Muscle layer of colon (tissue), 2 donors: Measurements from ENCODE around the gene ZFAND6.

ENCODE experiments used
- H3K27ac ChIP-seq: one replicate; pipeline ENCODE4 v1.7.0; 2013; ENCODE audit warnings: low read depth, mild to moderate bottlenecking, low read length, moderate library complexity
- H3K27me3 ChIP-seq, 2 donors: one replicate each; pipeline ENCODE4 v1.7.0; 2013; ENCODE audit warnings: low read length in 2 of 2, mild to moderate bottlenecking in 2 of 2; ENCODE audit not compliant: insufficient read depth in 2 of 2, control insufficient read depth in 1 of 2
- H3K36me3 ChIP-seq: one replicate; pipeline ENCODE4 v1.7.0; 2013; ENCODE audit warnings: mild to moderate bottlenecking, low read length; ENCODE audit not compliant: insufficient read depth
- H3K4me1 ChIP-seq: one replicate; pipeline ENCODE4 v1.7.0; 2013; ENCODE audit warnings: mild to moderate bottlenecking, low read length; ENCODE audit not compliant: insufficient read depth
- H3K4me3 ChIP-seq, 2 donors: one replicate each; pipeline ENCODE4 v1.7.0; 2013; ENCODE audit warnings: low read length in 2 of 2, low read depth in 1 of 2, mild to moderate bottlenecking in 1 of 2, moderate library complexity in 1 of 2
- H3K9ac ChIP-seq: one replicate; pipeline ENCODE4 v1.7.0; 2013; ENCODE audit warnings: low read length
- H3K9me3 ChIP-seq: one replicate; pipeline ENCODE4 v1.7.0; 2013; ENCODE audit warnings: mild to moderate bottlenecking, low read length
- donor health status: abdominal sarcoma.
- donor health status: Adenocarcinoma of cecum.

The ZFAND6 gene

GRCh38 chr15:80100247-80100646, 40.8 kb downstream of the ZFAND6 start:
- no peak overlapping the region for H3K9ac ChIP-seq
- H3K4me1 ChIP-seq = peaks cover 18% of the 10 kb centered on the region
- H3K27ac ChIP-seq = no peak overlapping the region
- no peaks in the 10 kb centered on the region for H3K9me3 ChIP-seq
- no peak overlapping the region for H3K4me3 ChIP-seq
- H3K36me3 ChIP-seq = no peaks in the 10 kb centered on the region
- H3K27me3 ChIP-seq = no peaks in the 10 kb centered on the region

- H3K4me1 ChIP-seq = peaks cover 15% of the 10 kb centered on the region
- H3K9ac ChIP-seq = no peak overlapping the region
- H3K36me3 ChIP-seq = no peaks in the 10 kb centered on the region
- H3K27ac ChIP-seq = no peak overlapping the region
- no peaks in the 10 kb centered on the region for H3K9me3 ChIP-seq
- no peaks in the 10 kb centered on the region for H3K27me3 ChIP-seq
- no peak overlapping the region for H3K4me3 ChIP-seq
Measured at GRCh38 chr15:80105193-80105592, 45.7 kb downstream of the ZFAND6 start.

DNA sequence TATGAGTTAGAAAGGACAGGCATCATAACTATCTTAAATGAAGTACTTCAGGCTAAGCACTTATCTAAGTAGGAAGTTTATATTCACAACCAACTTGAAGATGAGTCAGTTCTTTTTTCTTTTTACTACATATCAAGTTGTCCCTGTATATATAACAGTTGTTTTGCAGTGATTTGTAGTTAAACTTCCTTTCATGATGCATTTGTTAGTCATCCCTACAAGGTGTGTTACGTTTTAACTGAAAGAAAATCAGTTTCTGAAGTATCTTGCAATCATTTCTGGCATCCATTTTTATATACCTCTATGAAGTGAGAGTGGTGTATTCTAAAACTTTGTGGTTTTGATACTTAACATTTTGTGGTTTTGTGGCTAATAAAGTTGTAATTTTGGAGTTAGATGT, 46.1 kb downstream of the ZFAND6 start:
- no peak overlapping the region for H3K27ac ChIP-seq
- H3K9ac ChIP-seq = no peak overlapping the region
- no peaks in the 10 kb centered on the region for H3K27me3 ChIP-seq
- no peaks in the 10 kb centered on the region for H3K9me3 ChIP-seq
- H3K4me3 ChIP-seq = no peak overlapping the region
- peaks cover 15% of the 10 kb centered on the region for H3K4me1 ChIP-seq
- no peaks in the 10 kb centered on the region for H3K36me3 ChIP-seq

DNA sequence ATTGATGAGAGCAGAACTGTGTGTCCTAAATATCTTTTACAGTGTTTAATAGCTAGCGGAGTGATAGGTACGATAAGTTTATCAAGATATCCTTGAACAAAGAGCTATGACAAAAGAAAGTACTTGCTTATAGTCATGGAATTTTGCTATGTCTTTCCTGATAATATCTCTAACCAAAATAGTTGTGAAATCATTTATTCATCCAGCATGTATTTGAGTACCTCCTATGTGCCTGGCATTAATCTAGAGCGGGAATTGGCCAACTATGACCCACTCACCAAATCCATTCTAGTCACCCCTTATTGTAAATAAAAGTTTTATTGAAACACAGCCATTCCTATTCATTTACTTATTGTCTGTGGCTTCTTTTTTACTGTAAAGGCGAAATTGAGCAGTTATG, 46.6 kb downstream of the ZFAND6 start:
- Histone ChIP-seq H3K4me3 (no peak overlapping the region), H3K27ac (no peak overlapping the region), H3K9me3 (no peaks in the 10 kb centered on the region), H3K9ac (no peak overlapping the region), H3K27me3 (no peaks in the 10 kb centered on the region), H3K36me3 (no peaks in the 10 kb centered on the region), H3K4me1 (peaks cover 15% of the 10 kb centered on the region)

DNA sequence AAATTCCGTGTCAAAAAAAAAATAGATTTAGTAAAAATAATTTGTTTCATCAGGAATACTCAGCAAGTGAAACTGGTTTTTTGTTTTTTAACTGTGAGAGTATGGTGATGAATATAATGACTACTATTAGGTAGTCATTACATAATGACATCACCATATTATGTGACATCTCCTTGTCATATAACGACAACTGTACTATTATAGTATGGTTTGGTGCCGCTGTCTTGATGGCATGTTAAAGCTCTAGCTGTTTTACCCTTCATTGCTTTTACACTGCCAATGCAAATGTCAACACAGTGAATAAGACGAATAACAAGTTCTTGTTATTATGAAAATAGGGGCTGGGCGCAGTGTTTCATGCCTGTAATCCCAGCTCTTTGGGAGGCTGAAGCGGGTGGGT, 47.7 kb downstream of the ZFAND6 start:
- Histone ChIP-seq H3K9ac (no peak overlapping the region), H3K36me3 (no peaks in the 10 kb centered on the region), H3K27me3 (no peaks in the 10 kb centered on the region), H3K9me3 (no peaks in the 10 kb centered on the region), H3K4me1 (peaks cover 15% of the 10 kb centered on the region), H3K4me3 (no peak overlapping the region), H3K27ac (no peak overlapping the region)

DNA sequence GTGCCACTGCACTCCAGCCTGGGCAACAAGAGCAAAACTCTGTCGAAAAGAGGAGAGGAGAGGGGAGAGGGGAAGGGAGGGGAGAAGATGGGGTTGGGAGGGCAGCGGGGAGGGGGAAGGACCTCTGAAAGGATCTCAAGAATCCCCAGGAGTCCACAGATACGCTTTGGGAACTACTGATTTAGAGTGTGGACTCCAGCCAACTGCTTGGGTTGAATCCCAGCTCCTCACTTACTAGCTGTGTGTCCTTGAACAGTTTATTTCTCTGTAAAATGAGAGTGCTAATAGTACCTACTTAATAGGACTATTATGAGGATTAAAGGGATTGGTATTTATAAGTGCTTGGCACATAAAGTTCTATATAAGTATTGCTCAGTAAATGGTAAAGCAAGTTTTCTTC, 48.3 kb downstream of the ZFAND6 start:
- Histone ChIP-seq H3K27ac (no peak overlapping the region), H3K4me1 (peaks cover 15% of the 10 kb centered on the region)

GRCh38 chr15:80109388-80109787, 49.9 kb downstream of the ZFAND6 start:
- Histone ChIP-seq H3K36me3 (no peaks in the 10 kb centered on the region), H3K9ac (no peak overlapping the region), H3K4me3 (no peak overlapping the region), H3K9me3 (no peaks in the 10 kb centered on the region), H3K4me1 (peaks cover 24% of the 10 kb centered on the region), H3K27ac (no peak overlapping the region), H3K27me3 (no peaks in the 10 kb centered on the region)

More for the DNA sequence above, 48.3 kb downstream of the ZFAND6 start:
- H3K4me3 ChIP-seq = no peak overlapping the region
- H3K27me3 ChIP-seq = no peaks in the 10 kb centered on the region
- no peaks in the 10 kb centered on the region for H3K9me3 ChIP-seq
- H3K9ac ChIP-seq = no peak overlapping the region
- no peaks in the 10 kb centered on the region for H3K36me3 ChIP-seq

DNA sequence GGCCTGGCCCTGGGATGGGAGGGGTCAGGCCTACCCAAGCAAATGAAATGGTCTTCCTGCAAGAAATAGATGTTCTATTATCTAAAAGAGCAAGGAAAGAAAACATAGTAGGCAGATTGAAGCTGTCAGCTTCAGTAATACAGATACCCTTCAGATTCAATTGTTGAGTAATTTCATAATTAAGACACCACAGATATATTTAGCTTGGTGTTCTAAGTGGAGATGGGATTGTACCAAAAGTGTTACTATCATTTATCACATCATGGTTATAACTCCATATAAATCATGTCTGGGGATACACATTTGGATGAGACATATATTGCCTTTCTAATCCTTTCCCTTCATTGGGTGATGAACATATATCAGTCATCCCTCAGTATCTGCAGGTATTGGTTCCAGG, 51.4 kb downstream of the ZFAND6 start:
- H3K27me3 ChIP-seq = no peaks in the 10 kb centered on the region
- H3K27ac ChIP-seq = no peak overlapping the region
- H3K9me3 ChIP-seq = no peaks in the 10 kb centered on the region
- no peaks in the 10 kb centered on the region for H3K36me3 ChIP-seq
- H3K9ac ChIP-seq = no peak overlapping the region
- H3K4me1 ChIP-seq = peaks cover 19% of the 10 kb centered on the region
- no peak overlapping the region for H3K4me3 ChIP-seq

DNA sequence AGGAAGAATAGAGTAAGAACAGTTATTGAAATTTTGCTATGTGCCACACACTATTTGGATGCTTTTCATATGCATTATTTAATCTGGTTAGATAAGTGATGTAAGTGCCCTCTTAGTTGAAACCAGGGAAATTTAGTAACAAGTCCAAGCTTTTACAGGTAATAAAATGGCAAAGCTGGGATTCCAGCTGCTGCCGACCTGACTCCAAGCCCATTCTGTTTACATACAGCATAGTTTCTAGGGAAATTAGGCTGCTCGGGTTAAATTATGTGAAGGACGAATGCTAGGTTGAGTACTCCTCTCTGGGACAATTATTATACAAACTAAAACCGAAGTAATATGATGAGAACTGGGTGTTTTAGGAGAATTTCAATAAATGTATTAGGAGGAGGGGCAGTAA, 54.6 kb downstream of the ZFAND6 start:
- H3K27ac ChIP-seq = no peak overlapping the region
- no peak overlapping the region for H3K4me3 ChIP-seq
- H3K9ac ChIP-seq = no peak overlapping the region
- no peaks in the 10 kb centered on the region for H3K27me3 ChIP-seq
- peaks cover 10% of the 10 kb centered on the region for H3K4me1 ChIP-seq
- H3K9me3 ChIP-seq = no peaks in the 10 kb centered on the region
- no peaks in the 10 kb centered on the region for H3K36me3 ChIP-seq

DNA sequence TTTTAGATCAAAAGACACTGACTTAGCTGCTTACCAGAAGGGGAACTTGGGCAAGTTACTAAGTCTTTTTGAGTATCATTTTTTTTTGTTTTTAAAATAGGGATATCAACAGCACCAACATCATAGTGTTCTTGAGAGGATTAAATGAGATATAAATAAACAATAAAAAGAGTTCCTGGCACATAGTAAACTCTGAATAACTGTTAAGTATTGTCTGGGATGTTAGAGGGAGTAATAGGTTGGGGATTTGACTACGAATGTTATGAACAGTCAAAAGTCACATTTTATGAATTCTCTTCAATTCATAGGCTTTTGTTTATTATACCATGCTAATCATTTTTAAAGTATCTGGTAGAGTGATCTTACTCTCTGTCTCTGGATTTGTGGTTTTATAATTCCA, 55.5 kb downstream of the ZFAND6 start:
- H3K4me3 ChIP-seq = no peak overlapping the region
- no peaks in the 10 kb centered on the region for H3K27me3 ChIP-seq
- no peaks in the 10 kb centered on the region for H3K36me3 ChIP-seq
- H3K27ac ChIP-seq = no peak overlapping the region
- H3K9me3 ChIP-seq = no peaks in the 10 kb centered on the region
- peaks cover 10% of the 10 kb centered on the region for H3K4me1 ChIP-seq
- H3K9ac ChIP-seq = no peak overlapping the region

- Histone ChIP-seq H3K4me3 (no peak overlapping the region), H3K9me3 (no peaks in the 10 kb centered on the region), H3K36me3 (peaks cover 15% of the 10 kb centered on the region), H3K27me3 (no peaks in the 10 kb centered on the region), H3K4me1 (peaks cover 5% of the 10 kb centered on the region), H3K9ac (no peak overlapping the region), H3K27ac (no peak overlapping the region)
Measured at GRCh38 chr15:80118956-80119355, 59.5 kb downstream of the ZFAND6 start.

- H3K9me3 ChIP-seq = no peaks in the 10 kb centered on the region
- no peak overlapping the region for H3K27ac ChIP-seq
- no peaks in the 10 kb centered on the region for H3K27me3 ChIP-seq
- no peaks in the 10 kb centered on the region for H3K4me1 ChIP-seq
- H3K4me3 ChIP-seq = no peak overlapping the region
- H3K9ac ChIP-seq = no peak overlapping the region
- peaks cover 22% of the 10 kb centered on the region for H3K36me3 ChIP-seq
Measured at GRCh38 chr15:80120636-80121035, 61.2 kb downstream of the ZFAND6 start.
